Mesendoderm (in vitro differentiated cells): ENCODE results near the gene GSTP1. TPM values are rescaled to one million over a fixed set of nuclear protein-coding genes. Genes with fewer than 3 reads are reported as not detected.

Experiments used
- DNase-seq: peaks from one replicate; pipeline ENCODE4 v3.0.0; 2013
- H2AK5ac ChIP-seq: 2 replicates; pipeline ENCODE4 v1.6.1; 2013; ENCODE audit warnings: low read length, inconsistent platforms
- H2BK120ac ChIP-seq: 2 replicates; pipeline ENCODE4 v1.6.1; 2013; ENCODE audit warnings: low read depth, mild to moderate bottlenecking, low read length, moderate library complexity, mixed read lengths
- H2BK15ac ChIP-seq: replicated peaks from 2 replicates; pipeline ENCODE4 v1.6.1; 2013; ENCODE audit warnings: low read depth, mild to moderate bottlenecking, moderate library complexity
- H2BK5ac ChIP-seq: 2 replicates; pipeline ENCODE4 v1.6.1; 2013; ENCODE audit warnings: low read length, inconsistent platforms
- H3K18ac ChIP-seq: 2 replicates; pipeline ENCODE4 v1.6.1; 2013; ENCODE audit warnings: mild to moderate bottlenecking, low read length, mixed read lengths
- H3K23ac ChIP-seq: one replicate; pipeline ENCODE4 v1.6.1; 2013; ENCODE audit warnings: low read length
- H3K27ac ChIP-seq: 2 replicates; pipeline ENCODE4 v1.5.1; 2013; ENCODE audit warnings: low read depth, mild to moderate bottlenecking, inconsistent platforms, low read length, moderate library complexity
- H3K27me3 ChIP-seq: 2 replicates; pipeline ENCODE4 v1.6.1; 2013; ENCODE audit warnings: low read length, control low read depth, mild to moderate bottlenecking, inconsistent platforms; ENCODE audit not compliant: insufficient read depth, poor library complexity
- H3K36me3 ChIP-seq: 2 replicates; pipeline ENCODE4 v1.6.1; 2013; ENCODE audit warnings: low read length, inconsistent platforms; ENCODE audit not compliant: control insufficient read depth, insufficient read depth
- H3K4ac ChIP-seq: one replicate; pipeline ENCODE4 v1.6.1; 2013; ENCODE audit warnings: low read depth, mild to moderate bottlenecking, low read length, moderate library complexity
- H3K4me1 ChIP-seq: 2 replicates; pipeline ENCODE4 v1.6.1; 2013; ENCODE audit warnings: low read depth, low read length, inconsistent platforms; ENCODE audit not compliant: control insufficient read depth
- H3K4me2 ChIP-seq: 2 replicates; pipeline ENCODE4 v1.6.1; 2013; ENCODE audit warnings: low read length
- H3K4me3 ChIP-seq: 2 replicates; pipeline ENCODE4 v1.5.1; 2013; ENCODE audit warnings: mild to moderate bottlenecking, low read length
- H3K56ac ChIP-seq: one replicate; pipeline ENCODE4 v1.6.1; 2013; ENCODE audit warnings: low read length
- H3K79me1 ChIP-seq: 2 replicates; pipeline ENCODE4 v1.6.1; 2013; ENCODE audit warnings: low read length, inconsistent platforms
- H3K79me2 ChIP-seq: 2 replicates; pipeline ENCODE4 v1.6.1; 2013; ENCODE audit warnings: mild to moderate bottlenecking, low read length; ENCODE audit not compliant: control insufficient read depth, insufficient read depth
- H3K9ac ChIP-seq: 2 replicates; pipeline ENCODE4 v1.6.1; 2013; ENCODE audit warnings: low read length, inconsistent platforms
- H4K5ac ChIP-seq: one replicate; pipeline ENCODE4 v1.6.1; 2013; ENCODE audit warnings: low read length
- H4K8ac ChIP-seq: one replicate; pipeline ENCODE4 v1.6.1; 2013; ENCODE audit warnings: low read depth, mild to moderate bottlenecking, control low read depth, low read length, moderate library complexity
- WGBS: extraction: QIAGEN DNeasy Blood & Tissue Kit; methylation state at CpG from one replicate; pipeline ENCODE4 v1.1.7; 2013; ENCODE audit warnings: low lambda C conversion rate, missing lambda C conversion rate; ENCODE audit not compliant: insufficient coverage; ENCODE audit errors: extremely low coverage; 5-methylcytosine and 5-hydroxymethylcytosine counted together
- polyA plus RNA-seq, 2 experiments: library from polyadenylated mRNA; stranded (reverse); fragments of 200-250 nt; gene quantifications; one replicate each; pipeline ENCODE4 v1.2.3, GENCODE V29; 2013

GSTP1 gene
- 1,349 TPM for polyA plus RNA-seq (2013, experiment 1 of 2)
- 1,345 TPM for polyA plus RNA-seq (2013, experiment 2 of 2)

DNA sequence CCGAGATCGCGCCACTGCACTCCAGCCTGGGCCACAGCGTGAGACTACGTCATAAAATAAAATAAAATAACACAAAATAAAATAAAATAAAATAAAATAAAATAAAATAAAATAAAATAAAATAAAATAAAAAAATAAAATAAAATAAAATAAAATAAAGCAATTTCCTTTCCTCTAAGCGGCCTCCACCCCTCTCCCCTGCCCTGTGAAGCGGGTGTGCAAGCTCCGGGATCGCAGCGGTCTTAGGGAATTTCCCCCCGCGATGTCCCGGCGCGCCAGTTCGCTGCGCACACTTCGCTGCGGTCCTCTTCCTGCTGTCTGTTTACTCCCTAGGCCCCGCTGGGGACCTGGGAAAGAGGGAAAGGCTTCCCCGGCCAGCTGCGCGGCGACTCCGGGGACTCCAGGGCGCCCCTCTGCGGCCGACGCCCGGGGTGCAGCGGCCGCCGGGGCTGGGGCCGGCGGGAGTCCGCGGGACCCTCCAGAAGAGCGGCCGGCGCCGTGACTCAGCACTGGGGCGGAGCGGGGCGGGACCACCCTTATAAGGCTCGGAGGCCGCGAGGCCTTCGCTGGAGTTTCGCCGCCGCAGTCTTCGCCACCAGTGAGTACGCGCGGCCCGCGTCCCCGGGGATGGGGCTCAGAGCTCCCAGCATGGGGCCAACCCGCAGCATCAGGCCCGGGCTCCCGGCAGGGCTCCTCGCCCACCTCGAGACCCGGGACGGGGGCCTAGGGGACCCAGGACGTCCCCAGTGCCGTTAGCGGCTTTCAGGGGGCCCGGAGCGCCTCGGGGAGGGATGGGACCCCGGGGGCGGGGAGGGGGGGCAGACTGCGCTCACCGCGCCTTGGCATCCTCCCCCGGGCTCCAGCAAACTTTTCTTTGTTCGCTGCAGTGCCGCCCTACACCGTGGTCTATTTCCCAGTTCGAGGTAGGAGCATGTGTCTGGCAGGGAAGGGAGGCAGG is at the start of gene GSTP1:
Gene GSTP1, plus strand, starts transcription at position 566 of the 958 bp plus-strand sequence. Its CDS starts 32 bp downstream, at position 598.
- Histone ChIP-seq H3K79me2 (peaks cover 24% of the 10 kb centered on the region), H3K9ac (peak within 1 kb of the TSS; percentile 86), H4K5ac (no peak within 1 kb of the TSS), H3K4me2 (peak within 1 kb of the TSS; percentile 49), H2BK120ac (no peak within 1 kb of the TSS), H3K27me3 (no peaks in the 10 kb centered on the region), H3K4me3 (peak within 1 kb of the TSS; percentile 79), H3K56ac (peak within 1 kb of the TSS; percentile 88), H3K18ac (peak within 1 kb of the TSS; percentile 98), H3K4ac (peak within 1 kb of the TSS; percentile 99), H3K27ac (peak within 1 kb of the TSS; percentile 55), H3K4me1 (peaks cover 8% of the 10 kb centered on the region), H3K36me3 (peaks cover 9% of the 10 kb centered on the region), H4K8ac (no peak within 1 kb of the TSS), H3K23ac (no peak within 1 kb of the TSS), H2BK5ac (peak within 1 kb of the TSS; percentile 12), H2BK15ac (no peak within 1 kb of the TSS), H3K79me1 (peaks cover 12% of the 10 kb centered on the region), H2AK5ac (peak within 1 kb of the TSS; percentile 90)
- DNase-seq, result peak; percentile 96
- no CpG with 5 or more reads among the region's 81 CpGs for WGBS

DNA sequence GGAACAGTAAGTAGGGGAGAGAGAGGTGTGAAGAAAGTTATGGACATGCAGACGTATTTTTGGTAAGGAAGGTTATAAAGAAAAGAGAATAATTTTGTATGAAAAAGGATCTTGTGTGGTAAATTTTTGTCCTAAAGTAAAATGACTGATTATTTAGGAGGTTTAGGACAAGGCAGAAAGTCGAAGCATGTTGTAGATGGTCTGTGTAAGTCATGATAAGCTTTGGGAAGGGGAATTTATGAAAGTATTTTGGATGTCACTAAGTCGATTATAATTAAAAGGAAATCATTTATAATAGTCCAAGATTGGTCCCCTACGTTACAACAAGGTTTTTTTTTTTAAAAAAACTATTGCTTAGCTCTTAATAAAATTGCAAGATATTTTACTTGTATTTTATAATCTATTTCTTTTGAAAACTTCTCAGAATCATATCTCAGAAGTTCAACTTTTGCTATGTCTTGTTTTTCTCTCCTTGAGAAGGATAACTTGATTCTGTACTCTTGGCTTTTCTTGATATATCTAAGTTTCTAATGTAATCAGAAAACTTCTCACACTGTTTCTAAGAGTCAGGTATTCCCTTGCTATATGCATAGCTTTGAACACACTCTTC is 49.4 kb upstream of the GSTP1 start:
- H3K27me3 ChIP-seq, result no peaks in the 10 kb centered on the region

DNA sequence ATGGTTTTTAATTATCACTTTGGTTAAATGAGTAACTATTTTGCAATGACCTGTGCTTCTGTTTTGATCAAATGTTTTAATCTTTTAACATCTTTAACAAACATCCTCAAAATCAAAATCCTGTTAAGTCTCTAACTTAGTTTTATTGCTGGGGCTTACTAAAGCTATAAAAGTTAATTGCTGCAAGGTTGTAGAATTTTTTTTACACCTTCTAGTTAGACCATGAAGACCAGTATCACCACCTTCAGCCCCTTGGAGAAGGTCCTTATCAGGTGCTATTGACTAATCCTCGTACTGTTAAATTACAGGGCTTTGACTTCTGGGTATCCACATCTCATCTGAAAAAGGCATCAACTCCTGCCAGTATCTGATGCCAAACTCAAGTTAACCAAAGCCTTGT is 48.1 kb upstream of the GSTP1 start:
- H3K4me2 ChIP-seq, result no peak overlapping the region
- H2BK120ac ChIP-seq, result no peak overlapping the region
- H4K5ac ChIP-seq, result no peak overlapping the region
- no peaks in the 10 kb centered on the region for H3K4me1 ChIP-seq
- H3K9ac ChIP-seq, result no peak overlapping the region
- H3K79me2 ChIP-seq, result no peaks in the 10 kb centered on the region
- H3K18ac ChIP-seq, result no peak overlapping the region
- H3K4ac ChIP-seq, result no peak overlapping the region
- H2AK5ac ChIP-seq, result no peak overlapping the region
- H2BK15ac ChIP-seq, result no peak overlapping the region
- no peak for DNase-seq
- H3K27me3 ChIP-seq, result no peaks in the 10 kb centered on the region
- no peak overlapping the region for H3K56ac ChIP-seq
- H3K27ac ChIP-seq, result no peak overlapping the region
- no CpG with 5 or more reads among the region's 1 CpG for WGBS
- no peak overlapping the region for H3K23ac ChIP-seq
- no peaks in the 10 kb centered on the region for H3K36me3 ChIP-seq
- no peaks in the 10 kb centered on the region for H3K79me1 ChIP-seq
- no peak overlapping the region for H3K4me3 ChIP-seq
- no peak overlapping the region for H2BK5ac ChIP-seq
- no peak overlapping the region for H4K8ac ChIP-seq

More for the DNA sequence above, 49.4 kb upstream of the GSTP1 start:
- no peak overlapping the region for H2BK5ac ChIP-seq
- no peak overlapping the region for H4K5ac ChIP-seq
- no peak overlapping the region for H4K8ac ChIP-seq
- no peaks in the 10 kb centered on the region for H3K4me1 ChIP-seq
- H3K4me3 ChIP-seq, result no peak overlapping the region
- H2AK5ac ChIP-seq, result no peak overlapping the region
- no peak overlapping the region for H2BK15ac ChIP-seq
- H3K4ac ChIP-seq, result no peak overlapping the region
- no peak overlapping the region for H3K18ac ChIP-seq
- H3K27ac ChIP-seq, result no peak overlapping the region
- H3K23ac ChIP-seq, result no peak overlapping the region
- no peak overlapping the region for H3K4me2 ChIP-seq
- no peak overlapping the region for H3K9ac ChIP-seq
- peak; percentile 46 for DNase-seq
- no peak overlapping the region for H2BK120ac ChIP-seq
- no peaks in the 10 kb centered on the region for H3K36me3 ChIP-seq
- no peak overlapping the region for H3K56ac ChIP-seq
- H3K79me2 ChIP-seq, result no peaks in the 10 kb centered on the region
- no peaks in the 10 kb centered on the region for H3K79me1 ChIP-seq
- WGBS, result 100% methylated on average over 1 of the region's 4 CpGs

DNA sequence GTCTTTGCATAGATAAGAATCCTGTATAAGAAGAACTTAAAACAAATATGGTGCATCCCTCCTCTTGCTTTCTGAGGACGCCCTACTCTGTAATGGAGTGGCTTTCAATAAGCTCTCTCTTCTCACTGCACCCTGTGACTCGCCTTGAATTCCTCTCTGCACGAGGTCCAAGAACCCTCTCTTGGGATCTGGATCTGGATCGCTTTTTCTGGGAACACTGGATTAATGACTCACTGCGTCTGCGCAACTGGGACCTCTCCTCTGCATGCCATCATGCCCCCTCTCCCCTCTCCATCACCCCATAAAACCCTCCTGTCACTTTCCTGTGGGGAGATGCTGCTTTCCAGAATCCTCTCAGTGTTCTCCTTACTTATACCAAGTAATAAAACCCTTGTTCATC is 45.3 kb upstream of the GSTP1 start:
- no CpG with 5 or more reads among the region's 6 CpGs for WGBS
- Histone ChIP-seq H4K8ac (no peak overlapping the region), H3K4me2 (no peak overlapping the region), H2BK120ac (no peak overlapping the region), H2AK5ac (no peak overlapping the region), H3K4me1 (no peaks in the 10 kb centered on the region), H3K4ac (no peak overlapping the region), H3K79me2 (no peaks in the 10 kb centered on the region), H3K9ac (no peak overlapping the region), H3K27me3 (no peaks in the 10 kb centered on the region), H4K5ac (no peak overlapping the region), H3K4me3 (no peak overlapping the region), H3K23ac (no peak overlapping the region), H3K56ac (no peak overlapping the region), H3K27ac (no peak overlapping the region), H2BK5ac (no peak overlapping the region), H3K18ac (no peak overlapping the region), H2BK15ac (no peak overlapping the region), H3K79me1 (no peaks in the 10 kb centered on the region), H3K36me3 (no peaks in the 10 kb centered on the region)
- DNase-seq, result no peak

DNA sequence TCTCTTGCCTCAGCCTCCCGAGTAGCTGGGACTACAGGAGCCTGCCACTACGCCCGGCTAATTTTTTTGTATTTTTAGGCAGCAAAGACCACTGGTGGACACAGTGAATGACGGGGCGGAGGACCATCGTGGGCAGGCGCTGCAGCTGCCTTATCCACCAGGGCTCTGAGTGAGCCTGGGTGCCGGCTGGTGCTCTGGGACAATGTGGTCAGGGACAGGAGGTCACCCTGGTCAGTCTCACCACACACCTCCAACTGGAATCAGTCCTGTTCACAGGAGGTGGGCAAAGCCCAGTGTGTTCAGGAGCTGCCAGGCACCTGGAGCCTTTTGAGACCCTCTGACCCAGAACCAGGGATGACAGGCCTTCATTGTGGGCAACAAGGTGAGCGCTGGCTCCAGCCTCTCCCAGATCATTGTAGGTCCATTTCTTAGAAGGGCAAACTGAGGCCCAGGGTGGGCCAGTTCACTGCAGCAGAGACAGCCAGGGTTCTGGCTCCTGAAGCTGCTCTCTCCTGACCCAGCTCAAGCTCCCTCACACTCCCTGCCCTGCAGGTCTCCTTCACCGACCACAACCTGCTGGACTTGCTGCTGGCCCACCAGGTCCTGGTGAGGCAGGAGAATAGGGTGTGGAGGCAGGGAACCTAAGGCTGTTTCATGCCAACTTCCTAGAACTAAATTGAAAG is 44.6 kb upstream of the GSTP1 start:
- no peak overlapping the region for H3K4me3 ChIP-seq
- no peak overlapping the region for H3K4ac ChIP-seq
- H3K9ac ChIP-seq, result no peak overlapping the region
- no peak overlapping the region for H2AK5ac ChIP-seq
- no peaks in the 10 kb centered on the region for H3K36me3 ChIP-seq
- H3K23ac ChIP-seq, result no peak overlapping the region
- no peaks in the 10 kb centered on the region for H3K27me3 ChIP-seq
- no CpG with 5 or more reads among the region's 10 CpGs for WGBS
- no peak overlapping the region for H2BK120ac ChIP-seq
- DNase-seq, result no peak
- H4K5ac ChIP-seq, result no peak overlapping the region
- H3K4me2 ChIP-seq, result no peak overlapping the region
- no peak overlapping the region for H3K56ac ChIP-seq
- no peak overlapping the region for H3K27ac ChIP-seq
- H2BK5ac ChIP-seq, result no peak overlapping the region
- no peaks in the 10 kb centered on the region for H3K79me2 ChIP-seq
- no peak overlapping the region for H3K18ac ChIP-seq
- H4K8ac ChIP-seq, result no peak overlapping the region
- H3K79me1 ChIP-seq, result no peaks in the 10 kb centered on the region
- H2BK15ac ChIP-seq, result no peak overlapping the region
- H3K4me1 ChIP-seq, result no peaks in the 10 kb centered on the region
